K562 (cell line): ENCODE results near the gene MITF. TPM values are rescaled to one million over a fixed set of nuclear protein-coding genes. Genes with fewer than 3 reads are reported as not detected.

Experiments used
- CREB5 ChIP-seq: fragments of 250-450 bp; sonication (Bioruptor Pico); IDR thresholded peaks from 2 replicates; pipeline ENCODE4 v1.5.0; 2020; ENCODE audit warnings: mild to moderate bottlenecking
- ELF1 ChIP-seq: fragments of 200-800 bp; sonication (Bioruptor generic); IDR thresholded peaks from 2 replicates; pipeline ENCODE4 v1.6.1; 2016; ENCODE audit warnings: missing genetic modification characterization, missing compliant biosample characterization
- FOXK2 ChIP-seq, 2 experiments: fragments of 450-650 bp; IDR thresholded peaks in 1 of 2; conservative IDR thresholded peaks in 1 of 2; 2 replicates each; pipeline ENCODE4 v1.6.1; 2016; ENCODE audit warnings: low read depth in 2 of 2, mild to moderate bottlenecking in 1 of 2
- HNRNPLL ChIP-seq: fragments of 200-400 bp; formaldehyde crosslinking; IDR thresholded peaks from 2 replicates; pipeline ENCODE4 v1.6.1; 2017; ENCODE audit warnings: low read length, low read depth, mild to moderate bottlenecking; ENCODE audit not compliant: poor library complexity, severe bottlenecking
- KAT7 ChIP-seq: sonication (generic); formaldehyde crosslinking; IDR thresholded peaks from 2 replicates; pipeline ENCODE4 v1.8.0; 2022; ENCODE audit warnings: missing genetic modification reagents, mild to moderate bottlenecking, borderline replicate concordance
- KLF13 ChIP-seq: fragments of 450-650 bp; IDR thresholded peaks from 2 replicates; pipeline ENCODE4 v1.6.1; 2016; ENCODE audit warnings: missing genetic modification characterization, low read depth, mild to moderate bottlenecking, missing compliant biosample characterization, moderate library complexity, borderline replicate concordance
- MAFK ChIP-seq: IDR thresholded peaks from 2 replicates; pipeline ENCODE4 v1.6.1; 2011; ENCODE audit warnings: low read length, improper control_type of control experiment
- MLX ChIP-seq, 2 experiments: fragments of 450-650 bp in 1 of 2; sonication (generic) in 1 of 2; formaldehyde crosslinking; conservative IDR thresholded peaks; 2 replicates each; pipeline versions ENCODE4 v1.4.0 to v1.8.1; 2020 to 2022; ENCODE audit warnings: mild to moderate bottlenecking in 1 of 2, missing genetic modification reagents in 1 of 2
- PRMT5 ChIP-seq: sonication (generic); formaldehyde crosslinking; IDR thresholded peaks from 2 replicates; pipeline ENCODE4 v1.5.0; 2020; ENCODE audit warnings: missing genetic modification reagents
- SIN3A ChIP-seq, 2 experiments: fragments of 150-350 bp in 1 of 2; IDR thresholded peaks; 2 replicates each; pipeline ENCODE4 v1.6.1; 2011 to 2016; ENCODE audit warnings: borderline replicate concordance in 2 of 2, low read depth in 2 of 2, low read length in 2 of 2, mild to moderate bottlenecking in 2 of 2, moderate library complexity in 2 of 2; ENCODE audit not compliant: control insufficient read depth in 1 of 2
- SREBF1 ChIP-seq: fragments of 150-350 bp; IDR thresholded peaks from 2 replicates; pipeline ENCODE4 v1.6.1; 2014; ENCODE audit warnings: antibody characterized with exemption, low read depth, low read length, borderline replicate concordance
- TARDBP ChIP-seq: fragments of 450-650 bp; IDR thresholded peaks from 2 replicates; pipeline ENCODE4 v1.6.1; 2016
- THAP12 ChIP-seq: fragments of 250-450 bp; sonication (Bioruptor Pico); IDR thresholded peaks from 2 replicates; pipeline ENCODE4 v1.9.0; 2021; ENCODE audit warnings: mild to moderate bottlenecking, inconsistent platforms
- ZC3H11A ChIP-seq: IDR thresholded peaks from 2 replicates; pipeline ENCODE4 v1.6.1; 2012; ENCODE audit warnings: low read depth, low read length, improper control_type of control experiment
- ZKSCAN1 ChIP-seq: fragments of 150-350 bp; IDR thresholded peaks from 2 replicates; pipeline ENCODE4 v1.6.1; 2016; ENCODE audit warnings: low read depth, low read length
- ZNF12 ChIP-seq: sonication (generic); formaldehyde crosslinking; IDR thresholded peaks from 2 replicates; pipeline ENCODE4 v1.4.0; 2020; ENCODE audit warnings: mild to moderate bottlenecking, missing genetic modification reagents
- ZNF282 ChIP-seq: sonication (generic); formaldehyde crosslinking; IDR thresholded peaks from 2 replicates; pipeline ENCODE4 v1.8.1; 2023; ENCODE audit warnings: missing genetic modification reagents
- ZNF592 ChIP-seq: fragments of 450-650 bp; IDR thresholded peaks from 2 replicates; pipeline ENCODE4 v1.6.1; 2017; ENCODE audit warnings: antibody characterized with exemption, mild to moderate bottlenecking
- polyA plus RNA-seq, 8 experiments: library from polyadenylated mRNA; depleted of rRNA in 4 of 8; stranded (reverse) in 5 of 8; unstranded in 3 of 8; fragments of >200 nt; fragmentation: Nextera tagmentation in 2 of 8; fragmentation: Illumina TruSeq in 1 of 8; extraction: Ambion mirVana in 2 of 8; extraction: Trizol in 1 of 8; gene quantifications; 2 replicates each; pipeline versions ENCODE4 v1.2.1 to v1.2.3, GENCODE V29; 2011 to 2014; ENCODE audit warnings: inconsistent platforms in 1 of 8, missing spikeins in 1 of 8
- total RNA-seq, 7 experiments: library from RNA; depleted of rRNA in 6 of 7; stranded (reverse); fragments of >200 nt in 6 of 7; fragmentation: Illumina TruSeq in 2 of 7; extraction: Trizol in 2 of 7; gene quantifications; 2 replicates each; pipeline versions ENCODE4 v1.2.1 to v1.2.3, GENCODE V29; 2011 to 2021; ENCODE audit warnings: low replicate concordance in 1 of 7

MITF gene
- total and polyA plus RNA-seq, 9 of the 15 experiments (the other 6 are each of a cell fraction or from before 2014, with no cell fraction given), result 5.6 to 14.9 (median 11.1) TPM

- TF ChIP-seq KLF13 (tag), result no peak
- TF ChIP-seq CREB5 (CRISPR knock-in tag), result no peak
- TF ChIP-seq MAFK, result peak; percentile 74
- peak; percentile 56; the same call in 1 of the 2 replicates for TF ChIP-seq ZNF592
- TF ChIP-seq KAT7, result no peak
- no peak for TF ChIP-seq SREBF1
- no peak for TF ChIP-seq PRMT5
- no peak for TF ChIP-seq MLX (CRISPR knock-in tag; conservative IDR thresholded peaks at IDR 0.05)
- TF ChIP-seq TARDBP, result no peak
- no peak for TF ChIP-seq ZNF12 (CRISPR knock-in tag)
- TF ChIP-seq SIN3A (IDR thresholded peaks at IDR 0.05; ENCODE audit: borderline replicate concordance in 2 of 2, control insufficient read depth in 1 of 2, low read depth in 2 of 2, low read length in 2 of 2), result no peak
- TF ChIP-seq ZNF282, result no peak
- TF ChIP-seq ELF1 (tag), result no peak
- TF ChIP-seq ZKSCAN1, result no peak
- TF ChIP-seq FOXK2 (conservative IDR thresholded peaks at IDR 0.05 in 1 of 2, IDR thresholded peaks at IDR 0.05 in 1 of 2; ENCODE audit: low read depth in 2 of 2), result no peak
- TF ChIP-seq HNRNPLL, result no peak
- no peak for TF ChIP-seq THAP12
- no peak for TF ChIP-seq ZC3H11A
These were observed 1.9 kb downstream of the MITF start (continued) for GRCh38 chr3:69741032-69741767.
